Left ventricle myocardium inferior (tissue), 1 donor: ENCODE measurements around the gene SMIM44. TPM values are rescaled to one million over a fixed set of nuclear protein-coding genes. Genes with fewer than 3 reads are reported as not detected.

Source experiments
- DNase-seq: peaks from one replicate; pipeline ENCODE4 v3.0.0-alpha.2; 2020
- H3K27ac ChIP-seq: fragments of 200-600 bp; replicated peaks from 2 replicates; pipeline ENCODE4 v1.8.0; 2021
- H3K27me3 ChIP-seq: fragments of 200-600 bp; 2 replicates; pipeline ENCODE4 v1.8.0; 2021; ENCODE audit warnings: low read depth
- H3K36me3 ChIP-seq: fragments of 200-600 bp; 2 replicates; pipeline ENCODE4 v1.8.0; 2021
- H3K4me1 ChIP-seq: fragments of 200-600 bp; 2 replicates; pipeline ENCODE4 v1.8.0; 2021
- H3K4me3 ChIP-seq: fragments of 200-600 bp; 2 replicates; pipeline ENCODE4 v1.8.0; 2021; ENCODE audit warnings: mild to moderate bottlenecking, moderate library complexity
- H3K9me3 ChIP-seq: fragments of 200-600 bp; replicated peaks from 2 replicates; pipeline ENCODE4 v1.8.0; 2021
- intact Hi-C: fragments of 100-400 bp; cut with micrococcal nuclease; formaldehyde crosslinking; loops from one replicate; pipeline ENCODE4 v1.11.0; 2022
- total RNA-seq: library from RNA; stranded (reverse); fragmentation: NEBNext Ultra II Directional; extraction: Animal tissue kit (Norgen Biotek cat#: 25700); gene quantifications from one replicate; pipeline ENCODE4 v1.2.1, GENCODE V29; 2021
- TF ChIP-seq, protein P1 (sequence below): fragments of 200-600 bp; IDR thresholded peaks from 2 replicates; pipeline ENCODE4 v1.8.0; 2021; ENCODE audit warnings: antibody characterized with exemption, mild to moderate bottlenecking, borderline replicate concordance
- donor health status: DM: no; HTN: yes; CAD: no; lungs with severe emphysema.

Gene SMIM44
- total RNA-seq, 1 donor from 2014 or later, result not detected

DNA sequence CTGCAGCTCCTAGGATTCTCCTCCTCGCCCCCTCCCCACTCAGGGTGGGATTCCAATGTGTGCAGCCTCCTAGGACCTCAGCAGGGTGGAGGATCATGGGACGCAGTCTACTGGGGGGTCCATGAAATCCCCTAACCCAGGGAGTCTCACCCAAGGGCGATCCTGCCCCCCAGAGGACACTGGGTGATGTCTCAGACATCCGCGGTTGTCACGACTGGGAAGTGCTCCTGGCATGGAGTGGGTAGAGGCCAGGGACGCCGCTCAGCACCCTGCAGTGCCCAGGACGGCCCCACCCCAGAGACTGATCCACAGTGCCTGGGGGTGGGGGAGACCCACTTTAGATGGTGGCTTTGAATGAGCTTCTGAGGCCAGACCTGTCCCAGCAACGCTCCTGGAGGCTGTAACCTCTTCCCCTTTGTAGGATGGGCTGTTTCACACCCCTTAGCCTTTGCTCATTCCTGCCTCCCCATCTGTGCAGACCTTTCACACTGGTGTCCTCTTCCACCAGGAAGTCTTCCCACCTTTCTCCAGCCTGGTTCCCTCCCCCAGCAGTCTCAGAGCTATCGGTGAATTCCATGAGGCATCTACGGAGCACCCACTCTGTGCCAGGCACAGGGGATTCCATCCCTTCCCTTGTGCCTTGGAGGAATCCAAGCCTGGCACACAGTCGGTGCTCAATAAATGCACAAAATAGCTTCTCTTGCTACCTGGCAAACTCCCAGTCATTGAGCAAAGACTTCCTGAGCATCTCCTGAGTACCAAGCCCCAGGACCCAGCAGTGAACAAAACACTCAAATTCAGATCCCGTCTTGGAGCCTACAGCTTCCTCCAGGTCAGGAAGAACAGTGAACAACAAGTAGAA lies 13.4 kb downstream of the SMIM44 start:
- no peak for DNase-seq
- H3K27ac ChIP-seq, result no peak overlapping the region
- no peak overlapping the region for H3K4me3 ChIP-seq
- no peaks in the 10 kb centered on the region for H3K9me3 ChIP-seq
- H3K36me3 ChIP-seq, result no peaks in the 10 kb centered on the region
- intact Hi-C loops, result loop anchor here (5.0 kb wide), 1 partner anchor 143 kb away; no protein-coding TSS in a partner anchor
- TF ChIP-seq, protein P1, sequence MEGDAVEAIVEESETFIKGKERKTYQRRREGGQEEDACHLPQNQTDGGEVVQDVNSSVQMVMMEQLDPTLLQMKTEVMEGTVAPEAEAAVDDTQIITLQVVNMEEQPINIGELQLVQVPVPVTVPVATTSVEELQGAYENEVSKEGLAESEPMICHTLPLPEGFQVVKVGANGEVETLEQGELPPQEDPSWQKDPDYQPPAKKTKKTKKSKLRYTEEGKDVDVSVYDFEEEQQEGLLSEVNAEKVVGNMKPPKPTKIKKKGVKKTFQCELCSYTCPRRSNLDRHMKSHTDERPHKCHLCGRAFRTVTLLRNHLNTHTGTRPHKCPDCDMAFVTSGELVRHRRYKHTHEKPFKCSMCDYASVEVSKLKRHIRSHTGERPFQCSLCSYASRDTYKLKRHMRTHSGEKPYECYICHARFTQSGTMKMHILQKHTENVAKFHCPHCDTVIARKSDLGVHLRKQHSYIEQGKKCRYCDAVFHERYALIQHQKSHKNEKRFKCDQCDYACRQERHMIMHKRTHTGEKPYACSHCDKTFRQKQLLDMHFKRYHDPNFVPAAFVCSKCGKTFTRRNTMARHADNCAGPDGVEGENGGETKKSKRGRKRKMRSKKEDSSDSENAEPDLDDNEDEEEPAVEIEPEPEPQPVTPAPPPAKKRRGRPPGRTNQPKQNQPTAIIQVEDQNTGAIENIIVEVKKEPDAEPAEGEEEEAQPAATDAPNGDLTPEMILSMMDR, result no peak
- peaks cover 60% of the 10 kb centered on the region for H3K4me1 ChIP-seq
- peaks cover 12% of the 10 kb centered on the region for H3K27me3 ChIP-seq

DNA sequence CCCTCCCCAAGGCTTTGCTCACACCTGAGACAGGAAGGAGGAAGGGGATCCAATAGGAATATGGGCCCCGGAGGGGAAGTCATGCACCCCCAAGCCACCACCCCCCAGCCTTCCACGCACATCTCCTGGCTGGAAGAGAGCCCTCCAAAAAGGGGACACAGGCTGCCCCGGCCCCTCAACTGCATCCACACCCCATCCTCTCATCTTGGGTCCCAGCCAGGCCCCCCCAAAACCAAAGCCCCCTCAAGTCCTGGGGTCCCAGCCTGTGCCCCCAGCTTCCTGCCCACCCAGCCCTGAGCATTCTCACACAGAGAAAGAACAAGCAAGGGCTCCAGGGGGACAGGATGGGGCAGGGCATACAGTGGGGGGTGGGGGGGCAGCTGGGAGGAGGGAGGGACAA lies 15.0 kb downstream of the SMIM44 start:
- no peak overlapping the region for H3K4me3 ChIP-seq
- H3K36me3 ChIP-seq, result peaks cover 11% of the 10 kb centered on the region
- no peaks in the 10 kb centered on the region for H3K9me3 ChIP-seq
- DNase-seq, result no peak
- no peaks in the 10 kb centered on the region for H3K27me3 ChIP-seq
- H3K27ac ChIP-seq, result peak overlapping the region; percentile 12
- peaks cover 71% of the 10 kb centered on the region for H3K4me1 ChIP-seq
- TF ChIP-seq, protein P1, result no peak
- intact Hi-C loops, result no loop called here

GRCh38 chr19:3467437-3468198 lies 15.6 kb downstream of the SMIM44 start:
- Histone ChIP-seq H3K27me3 (no peaks in the 10 kb centered on the region), H3K4me1 (peaks cover 68% of the 10 kb centered on the region), H3K4me3 (no peak overlapping the region), H3K27ac (peak overlapping the region; percentile 38), H3K36me3 (peaks cover 17% of the 10 kb centered on the region), H3K9me3 (no peaks in the 10 kb centered on the region)
- TF ChIP-seq, protein P1, result no peak
- no peak for DNase-seq
- intact Hi-C loops, result no loop called here

GRCh38 chr19:3466635-3467034 lies 16.6 kb downstream of the SMIM44 start:
- Histone ChIP-seq H3K4me3 (no peak overlapping the region), H3K36me3 (peaks cover 21% of the 10 kb centered on the region), H3K4me1 (peaks cover 58% of the 10 kb centered on the region), H3K9me3 (no peaks in the 10 kb centered on the region), H3K27ac (peak overlapping the region; percentile 42), H3K27me3 (no peaks in the 10 kb centered on the region)
- intact Hi-C loops, result no loop called here
- no peak for DNase-seq
- TF ChIP-seq, protein P1, result no peak

DNA sequence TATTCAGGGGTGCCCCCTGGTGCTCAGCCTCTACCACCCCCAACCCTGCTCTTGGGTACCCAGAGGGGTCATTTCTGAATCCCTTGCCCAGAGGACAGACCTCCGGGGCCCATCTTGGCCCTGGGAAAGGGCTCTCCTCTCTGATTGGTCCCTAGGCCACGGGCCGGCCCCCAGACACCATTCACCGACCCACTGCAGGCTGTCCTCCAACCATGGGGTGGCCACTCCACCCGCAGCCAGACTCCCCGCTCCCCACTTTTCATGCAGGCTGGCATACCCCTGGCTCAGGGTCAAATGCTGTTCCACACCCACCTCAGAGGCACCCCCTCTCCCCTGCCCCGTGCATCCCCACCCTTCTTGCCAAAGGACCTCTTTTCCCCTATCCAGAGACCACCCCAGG lies 17.7 kb downstream of the SMIM44 start:
- TF ChIP-seq, protein P1, result no peak
- peaks cover 57% of the 10 kb centered on the region for H3K4me1 ChIP-seq
- intact Hi-C loops, result no loop called here
- no peaks in the 10 kb centered on the region for H3K27me3 ChIP-seq
- H3K36me3 ChIP-seq, result peaks cover 30% of the 10 kb centered on the region
- H3K9me3 ChIP-seq, result no peaks in the 10 kb centered on the region
- no peak for DNase-seq
- H3K4me3 ChIP-seq, result no peak overlapping the region
- peak overlapping the region; percentile 42 for H3K27ac ChIP-seq
